ENCODE measurements around the gene ARHGAP26.

Gene ARHGAP26

DNA sequence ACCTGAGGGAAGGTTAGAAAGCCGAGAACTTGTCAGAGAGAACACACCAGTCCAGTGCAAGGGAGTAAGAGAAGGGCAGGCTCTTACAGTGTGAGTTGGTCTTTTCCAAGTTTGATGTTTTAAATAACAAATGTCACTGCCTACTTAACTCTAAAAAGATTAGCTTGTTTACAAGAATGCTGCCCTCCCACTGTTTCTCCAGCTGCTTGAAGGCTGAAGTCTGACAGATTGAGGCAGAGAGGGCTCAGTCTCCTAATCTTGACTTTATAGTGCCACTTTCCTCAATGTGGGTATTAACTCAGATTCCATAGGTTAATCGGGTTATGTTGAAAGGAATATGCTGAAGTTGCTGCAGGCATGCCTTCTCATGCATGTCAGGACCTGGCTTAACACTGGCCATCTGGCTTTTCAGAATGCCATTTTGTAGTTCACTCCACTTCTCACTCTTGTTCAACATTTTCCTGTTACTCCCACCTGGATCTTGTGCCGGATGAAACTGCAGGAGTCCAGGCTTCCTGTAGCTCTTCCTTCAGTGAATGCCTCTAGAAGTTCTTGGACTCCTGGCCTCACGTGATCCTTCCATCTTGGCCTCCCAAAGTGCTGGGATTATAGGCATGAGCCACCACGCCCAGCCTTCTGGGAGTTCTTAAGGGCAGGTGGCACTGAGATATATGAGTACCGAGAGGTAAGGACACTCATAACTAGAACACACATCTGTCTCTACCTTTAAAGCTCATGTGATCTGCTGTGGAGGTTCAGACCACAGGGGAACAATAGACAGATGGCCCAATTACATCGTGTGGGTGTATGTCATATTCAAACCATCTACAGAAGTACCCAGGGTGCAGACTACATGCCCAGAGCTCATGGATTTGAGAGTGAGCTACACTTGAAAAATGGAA lies 249.7 kb downstream of the ARHGAP26 start:
- peak; percentile 96 for DNase-seq (ENCODE audit: low read depth)
- no peak for TF ChIP-seq CTCF (IDR thresholded peaks at IDR 0.05; ENCODE audit: insufficient read depth, low read depth, low read length, missing control alignments)
- H3K4me3 ChIP-seq (ENCODE audit: low read depth, low read length) = peak overlapping the region; percentile 48

DNA sequence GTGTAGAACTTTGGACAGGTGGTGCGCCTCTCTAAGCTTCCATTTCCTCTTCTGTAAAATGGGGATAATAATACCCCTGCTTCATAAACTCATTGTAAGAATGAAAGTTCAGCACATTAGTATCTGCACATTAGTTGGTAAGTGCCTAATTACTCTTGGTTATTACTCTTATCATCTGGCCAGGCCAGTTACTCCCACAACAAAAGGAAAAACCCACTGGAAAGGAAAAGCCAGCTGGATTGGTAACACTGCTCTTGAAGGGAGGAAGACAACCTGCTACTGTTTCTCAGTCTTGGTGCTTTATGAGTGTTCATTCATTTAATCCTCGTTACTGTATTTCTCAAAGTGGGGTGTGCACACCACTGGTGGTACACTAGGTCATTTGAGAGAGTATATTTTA lies 251.4 kb downstream of the ARHGAP26 start:
- no peak for DNase-seq (ENCODE audit: low read depth)
- TF ChIP-seq CTCF (IDR thresholded peaks at IDR 0.05; ENCODE audit: insufficient read depth, low read depth, low read length, missing control alignments) = no peak
- H3K4me3 ChIP-seq (ENCODE audit: low read depth, low read length) = no peak overlapping the region

DNA sequence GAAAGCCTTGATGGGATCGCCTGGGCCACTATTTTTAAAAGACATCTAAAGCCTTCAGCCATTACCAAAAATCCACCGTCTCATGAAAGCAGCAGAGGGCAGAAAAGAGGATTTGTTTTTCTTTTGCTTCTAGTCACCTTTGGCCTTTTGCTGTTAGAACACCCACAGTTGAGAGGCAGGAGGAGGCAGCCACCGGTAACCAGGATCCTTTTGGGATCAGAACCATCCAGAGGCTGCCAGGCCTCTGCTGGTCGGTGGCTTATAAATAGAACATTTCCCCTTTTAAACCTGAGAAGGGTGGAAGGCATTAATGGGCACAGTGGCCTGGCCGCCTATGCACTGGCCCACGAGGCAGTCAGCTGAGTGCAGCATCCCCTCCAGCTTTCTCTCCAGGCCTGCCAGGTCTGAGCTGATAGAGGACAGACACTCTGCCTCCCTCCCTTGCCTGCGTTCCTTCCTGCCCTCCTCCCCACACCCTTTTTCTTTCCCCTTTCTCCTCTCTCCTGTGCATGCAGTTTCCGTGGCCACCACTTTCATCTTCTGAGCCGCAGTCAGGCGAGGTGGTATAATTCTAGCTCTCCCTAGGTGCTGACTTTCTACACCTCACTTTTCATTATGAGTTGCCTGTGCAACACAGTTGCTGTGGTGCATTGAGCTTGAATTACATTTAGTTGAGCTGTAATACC lies 253.4 kb downstream of the ARHGAP26 start:
- TF ChIP-seq CTCF (IDR thresholded peaks at IDR 0.05; ENCODE audit: insufficient read depth, low read depth, low read length, missing control alignments) = no peak
- peak overlapping the region; percentile 51 for H3K4me3 ChIP-seq (ENCODE audit: low read depth, low read length)
- peak; percentile 91 for DNase-seq (ENCODE audit: low read depth)

- peak overlapping the region; percentile 49 for H3K4me3 ChIP-seq (ENCODE audit: low read depth, low read length)
- peak; percentile 51 for DNase-seq (ENCODE audit: low read depth)
- no peak for TF ChIP-seq CTCF (IDR thresholded peaks at IDR 0.05; ENCODE audit: insufficient read depth, low read depth, low read length, missing control alignments)
Measured at GRCh38 chr5:143024228-143024920, 254.2 kb downstream of the ARHGAP26 start.

- peak; percentile 68 for DNase-seq (ENCODE audit: low read depth)
- H3K4me3 ChIP-seq (ENCODE audit: low read depth, low read length) = peak overlapping the region; percentile 49
- TF ChIP-seq CTCF (IDR thresholded peaks at IDR 0.05; ENCODE audit: insufficient read depth, low read depth, low read length, missing control alignments) = no peak
Measured at GRCh38 chr5:143025376-143025775, 255.2 kb downstream of the ARHGAP26 start.

DNA sequence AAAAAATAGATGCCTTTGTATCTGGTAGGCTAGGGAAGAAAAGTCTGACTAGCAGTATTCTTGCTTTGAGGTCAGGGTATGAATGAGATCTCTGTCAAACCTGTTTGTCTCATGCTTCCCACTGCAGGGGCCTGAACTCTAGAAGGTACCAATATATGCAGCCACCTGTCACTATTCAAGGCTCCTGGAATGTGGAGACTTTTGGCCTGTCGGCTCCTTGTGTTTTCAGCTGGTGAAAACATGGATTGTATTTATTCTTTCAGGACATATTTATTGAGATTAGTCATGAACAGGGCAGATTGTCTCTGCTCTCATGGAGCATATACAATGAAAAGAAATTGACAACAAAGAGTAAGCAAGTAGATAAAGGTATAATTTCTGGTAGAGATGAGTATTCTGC lies 255.8 kb downstream of the ARHGAP26 start:
- no peak for TF ChIP-seq CTCF (IDR thresholded peaks at IDR 0.05; ENCODE audit: insufficient read depth, low read depth, low read length, missing control alignments)
- no peak for DNase-seq (ENCODE audit: low read depth)
- peak overlapping the region; percentile 49 for H3K4me3 ChIP-seq (ENCODE audit: low read depth, low read length)
